ENCODE measurements around the gene EIF2D.

- no peak for TF ChIP-seq POLR2A (IDR thresholded peaks at IDR 0.05)
- TF ChIP-seq, protein P1, sequence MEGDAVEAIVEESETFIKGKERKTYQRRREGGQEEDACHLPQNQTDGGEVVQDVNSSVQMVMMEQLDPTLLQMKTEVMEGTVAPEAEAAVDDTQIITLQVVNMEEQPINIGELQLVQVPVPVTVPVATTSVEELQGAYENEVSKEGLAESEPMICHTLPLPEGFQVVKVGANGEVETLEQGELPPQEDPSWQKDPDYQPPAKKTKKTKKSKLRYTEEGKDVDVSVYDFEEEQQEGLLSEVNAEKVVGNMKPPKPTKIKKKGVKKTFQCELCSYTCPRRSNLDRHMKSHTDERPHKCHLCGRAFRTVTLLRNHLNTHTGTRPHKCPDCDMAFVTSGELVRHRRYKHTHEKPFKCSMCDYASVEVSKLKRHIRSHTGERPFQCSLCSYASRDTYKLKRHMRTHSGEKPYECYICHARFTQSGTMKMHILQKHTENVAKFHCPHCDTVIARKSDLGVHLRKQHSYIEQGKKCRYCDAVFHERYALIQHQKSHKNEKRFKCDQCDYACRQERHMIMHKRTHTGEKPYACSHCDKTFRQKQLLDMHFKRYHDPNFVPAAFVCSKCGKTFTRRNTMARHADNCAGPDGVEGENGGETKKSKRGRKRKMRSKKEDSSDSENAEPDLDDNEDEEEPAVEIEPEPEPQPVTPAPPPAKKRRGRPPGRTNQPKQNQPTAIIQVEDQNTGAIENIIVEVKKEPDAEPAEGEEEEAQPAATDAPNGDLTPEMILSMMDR (IDR thresholded peaks at IDR 0.05), result no peak
Observed at GRCh38 chr1:206653715-206654459, 41.6 kb upstream of the EIF2D start.
